IgD-negative memory B cell (primary cell): ENCODE results near the gene SLAMF8. TPM values are rescaled to one million over a fixed set of nuclear protein-coding genes. Genes with fewer than 3 reads are reported as not detected.

Source experiments
- H3K27ac Mint-ChIP-seq, 3 donors: one replicate each; pipeline ENCODE4 v1.8.0; 2020 to 2022; ENCODE audit warnings: mild to moderate bottlenecking in 3 of 3, mixed read lengths in 3 of 3, moderate library complexity in 1 of 3
- H3K27me3 Mint-ChIP-seq: one replicate; pipeline ENCODE4 v1.8.0; 2021; ENCODE audit warnings: mixed read lengths
- H3K36me3 Mint-ChIP-seq: one replicate; pipeline ENCODE4 v1.8.0; 2020; ENCODE audit warnings: mild to moderate bottlenecking, mixed read lengths
- H3K4me1 Mint-ChIP-seq, 3 donors: one replicate each; pipeline ENCODE4 v1.8.0; 2020 to 2022; ENCODE audit warnings: mixed read lengths in 3 of 3, mild to moderate bottlenecking in 1 of 3
- H3K4me3 Mint-ChIP-seq, 4 donors: one replicate each; pipeline ENCODE4 v1.8.0; 2020 to 2022; ENCODE audit warnings: mild to moderate bottlenecking in 4 of 4, mixed read lengths in 4 of 4, moderate library complexity in 3 of 4
- H3K9me3 Mint-ChIP-seq, 3 donors: one replicate each; pipeline ENCODE4 v1.8.0; 2020 to 2021; ENCODE audit warnings: mixed read lengths in 3 of 3, mild to moderate bottlenecking in 1 of 3
- polyA plus RNA-seq: library from polyadenylated mRNA; unstranded; fragments of 300-500 nt; fragmentation: Illumina TruSeq; gene quantifications from one replicate; pipeline ENCODE4 v1.2.3, GENCODE V29; 2021

The SLAMF8 gene
- polyA plus RNA-seq, 1 donor from 2014 or later = not detected

GRCh38 chr1:159800177-159800930, 26.3 kb upstream of the SLAMF8 start:
- H3K9me3 Mint-ChIP-seq = no peaks in the 10 kb centered on the region
- peaks cover 0 to 9% (median 4%) of the 10 kb centered on the region in 3 donors for H3K4me1 Mint-ChIP-seq
- peaks cover 26% of the 10 kb centered on the region for H3K27me3 Mint-ChIP-seq
- H3K27ac Mint-ChIP-seq = peak overlapping the region in 1 of 3 donors; percentile 13
- no peaks in the 10 kb centered on the region for H3K36me3 Mint-ChIP-seq
- peak overlapping the region in 1 of 4 donors; percentile 68 for H3K4me3 Mint-ChIP-seq

GRCh38 chr1:159802111-159802510, 24.6 kb upstream of the SLAMF8 start, which contains the start of gene FCRL6:
TSS of gene FCRL6 (plus strand) at chr1:159802360. CDS start at chr1:159802425, 65 bp downstream.
- H3K27me3 Mint-ChIP-seq = peaks cover 32% of the 10 kb centered on the region
- peak within 1 kb of the TSS in 1 of 4 donors; percentile 2 for H3K4me3 Mint-ChIP-seq
- H3K36me3 Mint-ChIP-seq = no peaks in the 10 kb centered on the region
- no peaks in the 10 kb centered on the region for H3K9me3 Mint-ChIP-seq
- peaks cover 0 to 9% (median 4%) of the 10 kb centered on the region in 3 donors for H3K4me1 Mint-ChIP-seq
- no peak within 1 kb of the TSS for H3K27ac Mint-ChIP-seq

GRCh38 chr1:159803956-159804689, 22.6 kb upstream of the SLAMF8 start:
- peaks cover 37% of the 10 kb centered on the region for H3K27me3 Mint-ChIP-seq
- no peak overlapping the region for H3K4me3 Mint-ChIP-seq
- peaks cover 0 to 9% (median 4%) of the 10 kb centered on the region in 3 donors for H3K4me1 Mint-ChIP-seq
- H3K9me3 Mint-ChIP-seq = no peaks in the 10 kb centered on the region
- H3K27ac Mint-ChIP-seq = no peak overlapping the region
- H3K36me3 Mint-ChIP-seq = no peaks in the 10 kb centered on the region

GRCh38 chr1:159804924-159805323, 21.7 kb upstream of the SLAMF8 start:
- peaks cover 37% of the 10 kb centered on the region for H3K27me3 Mint-ChIP-seq
- H3K27ac Mint-ChIP-seq = no peak overlapping the region
- H3K9me3 Mint-ChIP-seq = no peaks in the 10 kb centered on the region
- H3K4me1 Mint-ChIP-seq = peaks cover 0 to 7% (median 4%) of the 10 kb centered on the region in 3 donors
- H3K4me3 Mint-ChIP-seq = no peak overlapping the region
- H3K36me3 Mint-ChIP-seq = no peaks in the 10 kb centered on the region

- Mint-ChIP-seq H3K27me3 (peaks cover 13% of the 10 kb centered on the region), H3K4me3 (no peak overlapping the region), H3K27ac (no peak overlapping the region), H3K4me1 (no peaks in the 10 kb centered on the region), H3K9me3 (no peaks in the 10 kb centered on the region), H3K36me3 (peaks cover 2% of the 10 kb centered on the region)
Measured at GRCh38 chr1:159815926-159816325, 10.7 kb upstream of the SLAMF8 start.

GRCh38 chr1:159817276-159818041, 9.2 kb upstream of the SLAMF8 start:
- H3K4me1 Mint-ChIP-seq = peaks cover 0 to under 1% (median 0%) of the 10 kb centered on the region in 3 donors
- H3K9me3 Mint-ChIP-seq = no peaks in the 10 kb centered on the region

GRCh38 chr1:159821171-159821867, 5.4 kb upstream of the SLAMF8 start:
- H3K4me1 Mint-ChIP-seq = peaks cover 0 to 8% (median 0%) of the 10 kb centered on the region in 3 donors
- no peak overlapping the region for H3K27ac Mint-ChIP-seq
- H3K4me3 Mint-ChIP-seq = no peak overlapping the region
- peaks cover 29% of the 10 kb centered on the region for H3K27me3 Mint-ChIP-seq
- peaks cover 2% of the 10 kb centered on the region for H3K36me3 Mint-ChIP-seq
- H3K9me3 Mint-ChIP-seq = no peaks in the 10 kb centered on the region

More at GRCh38 chr1:159817276-159818041, 9.2 kb upstream of the SLAMF8 start:
- Mint-ChIP-seq H3K36me3 (peaks cover 2% of the 10 kb centered on the region), H3K4me3 (no peak overlapping the region), H3K27me3 (peaks cover 17% of the 10 kb centered on the region), H3K27ac (no peak overlapping the region)

GRCh38 chr1:159823406-159823805, 3.3 kb upstream of the SLAMF8 start:
- Mint-ChIP-seq H3K9me3 (no peaks in the 10 kb centered on the region), H3K4me3 (no peak overlapping the region), H3K27me3 (peaks cover 26% of the 10 kb centered on the region), H3K4me1 (peaks cover 0 to 15% (median 2%) of the 10 kb centered on the region in 3 donors), H3K27ac (peak overlapping the region in 2 of 3 donors; percentile 46 to 51), H3K36me3 (no peaks in the 10 kb centered on the region)

- Mint-ChIP-seq H3K9me3 (no peaks in the 10 kb centered on the region), H3K4me1 (peaks cover 2 to 20% (median 4%) of the 10 kb centered on the region in 3 donors), H3K27ac (no peak overlapping the region), H3K4me3 (no peak overlapping the region), H3K36me3 (no peaks in the 10 kb centered on the region), H3K27me3 (peaks cover 24% of the 10 kb centered on the region)
Measured at GRCh38 chr1:159825564-159825963, 1.1 kb upstream of the SLAMF8 start.

- Mint-ChIP-seq H3K4me3 (peak overlapping the region in 1 of 4 donors; percentile 65), H3K27ac (peak overlapping the region in 1 of 3 donors; percentile 52), H3K9me3 (no peaks in the 10 kb centered on the region), H3K27me3 (peaks cover 20% of the 10 kb centered on the region), H3K36me3 (no peaks in the 10 kb centered on the region), H3K4me1 (peaks cover 2 to 20% (median 4%) of the 10 kb centered on the region in 3 donors)
Measured at GRCh38 chr1:159827102-159827490, 423 bp downstream of the SLAMF8 start.

GRCh38 chr1:159827549-159827948, 876 bp downstream of the SLAMF8 start:
- peaks cover 2 to 18% (median 4%) of the 10 kb centered on the region in 3 donors for H3K4me1 Mint-ChIP-seq

GRCh38 chr1:159828176-159828575, 1.5 kb downstream of the SLAMF8 start:
- H3K4me1 Mint-ChIP-seq = peaks cover 2 to 18% (median 4%) of the 10 kb centered on the region in 3 donors
- no peak overlapping the region for H3K4me3 Mint-ChIP-seq
- H3K9me3 Mint-ChIP-seq = no peaks in the 10 kb centered on the region
- no peaks in the 10 kb centered on the region for H3K36me3 Mint-ChIP-seq
- H3K27me3 Mint-ChIP-seq = peaks cover 12% of the 10 kb centered on the region
- H3K27ac Mint-ChIP-seq = peak overlapping the region in 1 of 3 donors; percentile 68

More at GRCh38 chr1:159827549-159827948, 876 bp downstream of the SLAMF8 start:
- H3K9me3 Mint-ChIP-seq = no peaks in the 10 kb centered on the region
- H3K27me3 Mint-ChIP-seq = peaks cover 18% of the 10 kb centered on the region
- H3K4me3 Mint-ChIP-seq = peak overlapping the region in 1 of 4 donors; percentile 65
- no peaks in the 10 kb centered on the region for H3K36me3 Mint-ChIP-seq
- peak overlapping the region in 1 of 3 donors; percentile 68 for H3K27ac Mint-ChIP-seq

- H3K36me3 Mint-ChIP-seq = no peaks in the 10 kb centered on the region
- H3K9me3 Mint-ChIP-seq = no peaks in the 10 kb centered on the region
- H3K27ac Mint-ChIP-seq = no peak overlapping the region
- H3K4me3 Mint-ChIP-seq = no peak overlapping the region
- peaks cover 9% of the 10 kb centered on the region for H3K27me3 Mint-ChIP-seq
- H3K4me1 Mint-ChIP-seq = peaks cover 2 to 18% (median 4%) of the 10 kb centered on the region in 3 donors
Measured at GRCh38 chr1:159828581-159829272, 2.1 kb downstream of the SLAMF8 start.

- H3K36me3 Mint-ChIP-seq = no peaks in the 10 kb centered on the region
- peak overlapping the region in 1 of 4 donors; percentile 79 for H3K4me3 Mint-ChIP-seq
- H3K9me3 Mint-ChIP-seq = no peaks in the 10 kb centered on the region
- H3K4me1 Mint-ChIP-seq = peaks cover 2 to 18% (median 4%) of the 10 kb centered on the region in 3 donors
- H3K27me3 Mint-ChIP-seq = peaks cover 5% of the 10 kb centered on the region
- H3K27ac Mint-ChIP-seq = no peak overlapping the region
Measured at GRCh38 chr1:159829273-159829634, 2.6 kb downstream of the SLAMF8 start.
